GM21737 (cell line): ENCODE results near the gene TNS3.

Experiments
- ATAC-seq: cut with Tn5 transposase; IDR thresholded peaks from one replicate; pipeline ENCODE4 v1.9.1; 2021; ENCODE audit warnings: mild to moderate bottlenecking, moderate library complexity; ENCODE audit not compliant: unreplicated experiment

TNS3 gene

GRCh38 chr7:47356261-47356660, 225.7 kb downstream of the TNS3 start:
- ATAC-seq: no peak

GRCh38 chr7:47355684-47356083, 226.2 kb downstream of the TNS3 start:
- ATAC-seq: no peak

GRCh38 chr7:47354831-47355541, 226.9 kb downstream of the TNS3 start:
- ATAC-seq: no peak

- no peak for ATAC-seq
These were observed 227.8 kb downstream of the TNS3 start for GRCh38 chr7:47354071-47354470.

GRCh38 chr7:47352394-47352968, 229.4 kb downstream of the TNS3 start:
- no peak for ATAC-seq

- no peak for ATAC-seq
These were observed 230.4 kb downstream of the TNS3 start for GRCh38 chr7:47351233-47352154.

- no peak for ATAC-seq
These were observed 231.5 kb downstream of the TNS3 start for GRCh38 chr7:47350425-47350824.

- no peak for ATAC-seq
These were observed 232.5 kb downstream of the TNS3 start for GRCh38 chr7:47349401-47349800.

GRCh38 chr7:47347816-47348385, 234.0 kb downstream of the TNS3 start:
- no peak for ATAC-seq

GRCh38 chr7:47347346-47347745, 234.6 kb downstream of the TNS3 start:
- ATAC-seq: no peak

- ATAC-seq: no peak
These were observed 235.5 kb downstream of the TNS3 start for GRCh38 chr7:47346377-47346914.

- ATAC-seq: no peak
These were observed 236.0 kb downstream of the TNS3 start for GRCh38 chr7:47345857-47346298.

- ATAC-seq: no peak
These were observed 237.5 kb downstream of the TNS3 start for GRCh38 chr7:47344171-47344955.

- no peak for ATAC-seq
These were observed 238.9 kb downstream of the TNS3 start for GRCh38 chr7:47343061-47343455.

- no peak for ATAC-seq
These were observed 239.4 kb downstream of the TNS3 start for GRCh38 chr7:47342296-47343060.

- no peak for ATAC-seq
These were observed 241.4 kb downstream of the TNS3 start for GRCh38 chr7:47340517-47340916.

GRCh38 chr7:47338026-47338425, 243.9 kb downstream of the TNS3 start:
- no peak for ATAC-seq

- peak; percentile 77 for ATAC-seq
These were observed 244.4 kb downstream of the TNS3 start for GRCh38 chr7:47337531-47337930.
